Stomach (tissue), 4 donors: ENCODE data around the gene ANKRD10.
A peak's percentile ranks its signal among the peaks of the same experiment; 100 is the strongest.

Source experiments
- POLR2A ChIP-seq, 4 donors: fragments of 450-650 bp; IDR thresholded peaks; one replicate each; pipeline ENCODE4 v1.6.1; 2016; ENCODE audit warnings: antibody characterized with exemption in 4 of 4, control low read depth in 2 of 4, mild to moderate bottlenecking in 1 of 4, moderate library complexity in 1 of 4
- POLR2AphosphoS5 ChIP-seq, 3 donors: sonication (generic); formaldehyde crosslinking; IDR thresholded peaks; one replicate each; pipeline ENCODE4 v1.6.1; 2016; ENCODE audit warnings: antibody characterized with exemption in 3 of 3
- TF ChIP-seq, protein P1 (sequence below), 7 experiments: fragments of 450-650 bp in 4 of 7; fragments of 200-600 bp in 3 of 7; sonication (generic) in 3 of 7; IDR thresholded peaks; one replicate each; pipeline ENCODE4 v1.5.1; 2016 to 2019; ENCODE audit warnings: antibody characterized with exemption in 7 of 7, control low read depth in 2 of 7, mild to moderate bottlenecking in 1 of 7

GRCh38 chr13:110869805-110870706 lies 44.8 kb downstream of the ANKRD10 start:
- peak; percentile 65 to 93 (median 71) for TF ChIP-seq POLR2AphosphoS5 (IDR thresholded peaks at IDR 0.05)
- TF ChIP-seq, protein P1, sequence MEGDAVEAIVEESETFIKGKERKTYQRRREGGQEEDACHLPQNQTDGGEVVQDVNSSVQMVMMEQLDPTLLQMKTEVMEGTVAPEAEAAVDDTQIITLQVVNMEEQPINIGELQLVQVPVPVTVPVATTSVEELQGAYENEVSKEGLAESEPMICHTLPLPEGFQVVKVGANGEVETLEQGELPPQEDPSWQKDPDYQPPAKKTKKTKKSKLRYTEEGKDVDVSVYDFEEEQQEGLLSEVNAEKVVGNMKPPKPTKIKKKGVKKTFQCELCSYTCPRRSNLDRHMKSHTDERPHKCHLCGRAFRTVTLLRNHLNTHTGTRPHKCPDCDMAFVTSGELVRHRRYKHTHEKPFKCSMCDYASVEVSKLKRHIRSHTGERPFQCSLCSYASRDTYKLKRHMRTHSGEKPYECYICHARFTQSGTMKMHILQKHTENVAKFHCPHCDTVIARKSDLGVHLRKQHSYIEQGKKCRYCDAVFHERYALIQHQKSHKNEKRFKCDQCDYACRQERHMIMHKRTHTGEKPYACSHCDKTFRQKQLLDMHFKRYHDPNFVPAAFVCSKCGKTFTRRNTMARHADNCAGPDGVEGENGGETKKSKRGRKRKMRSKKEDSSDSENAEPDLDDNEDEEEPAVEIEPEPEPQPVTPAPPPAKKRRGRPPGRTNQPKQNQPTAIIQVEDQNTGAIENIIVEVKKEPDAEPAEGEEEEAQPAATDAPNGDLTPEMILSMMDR (IDR thresholded peaks at IDR 0.05) = no peak
- TF ChIP-seq POLR2A (IDR thresholded peaks at IDR 0.05) = no peak
